HG03521 (cell line): ENCODE results near the gene TSPAN7.

Source experiments
- ATAC-seq: cut with Tn5 transposase; IDR thresholded peaks from one replicate; pipeline ENCODE4 v1.9.1; 2021; ENCODE audit warnings: mild to moderate bottlenecking, moderate library complexity; ENCODE audit not compliant: unreplicated experiment

TSPAN7 gene

GRCh38 chrX:38641197-38641596 lies 79.9 kb downstream of the TSPAN7 start:
- no peak for ATAC-seq

GRCh38 chrX:38643903-38644302 lies 82.6 kb downstream of the TSPAN7 start:
- no peak for ATAC-seq

DNA sequence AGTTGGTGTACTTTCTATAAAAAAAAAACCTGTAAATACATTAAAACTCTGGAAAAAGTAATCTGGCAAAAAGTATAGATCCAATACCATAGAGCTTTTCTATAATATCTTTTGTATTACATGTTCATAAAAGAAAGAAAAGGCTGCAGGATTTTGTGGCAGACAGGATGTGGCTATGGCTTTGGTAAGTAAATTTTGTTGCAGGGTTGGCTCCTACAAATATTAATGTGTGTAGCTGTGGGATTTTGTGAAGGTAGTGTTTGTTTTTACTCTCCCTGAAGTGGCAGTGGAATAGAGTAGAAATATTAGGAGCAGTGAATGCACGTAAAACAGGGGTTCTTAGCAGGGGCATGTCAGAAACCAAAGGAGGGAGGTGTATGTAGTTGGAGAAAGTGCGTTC lies 84.8 kb downstream of the TSPAN7 start:
- no peak for ATAC-seq

- no peak for ATAC-seq
These were observed 87.9 kb downstream of the TSPAN7 start for GRCh38 chrX:38649221-38649620.

- ATAC-seq: no peak
These were observed 88.6 kb downstream of the TSPAN7 start for GRCh38 chrX:38649674-38650647.

DNA sequence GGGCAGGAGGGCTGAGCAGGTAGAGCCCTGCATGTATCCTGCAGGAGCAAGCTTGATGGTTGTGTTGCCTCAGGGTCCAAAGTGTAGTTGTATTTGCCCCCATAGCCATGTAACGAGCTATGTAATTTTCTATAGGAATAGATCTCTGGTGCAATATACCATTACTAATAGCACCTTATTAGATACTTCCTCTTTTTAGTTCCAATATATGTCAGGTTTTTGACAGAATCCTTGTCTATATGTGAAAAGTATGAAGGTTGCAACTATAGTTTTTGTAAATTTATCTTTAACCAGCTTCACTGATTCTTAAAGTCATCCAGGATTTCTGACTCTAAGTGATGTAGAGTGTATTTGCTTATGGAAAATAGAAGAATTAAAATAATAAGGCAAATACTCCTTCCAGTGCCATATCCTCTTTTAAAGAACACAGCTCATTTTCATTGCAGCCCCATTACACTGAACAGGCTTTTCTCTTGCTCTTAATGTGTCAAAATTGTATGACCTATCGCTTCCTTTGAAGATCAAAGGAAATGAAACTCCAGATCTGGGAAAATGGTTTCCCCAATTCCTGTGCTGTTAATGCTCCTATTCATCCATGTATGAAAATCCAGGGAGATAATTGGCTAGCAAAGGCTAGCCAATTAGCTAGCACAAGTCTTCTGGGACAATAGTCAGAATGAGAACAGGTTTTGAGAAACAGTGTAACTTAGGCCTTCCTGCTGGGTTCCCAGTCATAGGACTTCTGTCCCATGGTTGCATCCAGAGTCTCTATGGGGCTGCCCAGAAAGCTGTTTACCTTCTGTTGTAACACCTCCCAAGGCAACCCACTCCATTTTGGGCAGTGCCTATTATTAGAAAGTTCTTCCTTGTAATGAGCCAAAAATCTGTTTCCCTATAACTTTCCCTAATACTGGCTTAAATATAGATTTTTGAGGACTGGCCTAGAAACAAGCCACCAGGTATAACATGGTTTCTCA lies 90.6 kb downstream of the TSPAN7 start:
- no peak for ATAC-seq

DNA sequence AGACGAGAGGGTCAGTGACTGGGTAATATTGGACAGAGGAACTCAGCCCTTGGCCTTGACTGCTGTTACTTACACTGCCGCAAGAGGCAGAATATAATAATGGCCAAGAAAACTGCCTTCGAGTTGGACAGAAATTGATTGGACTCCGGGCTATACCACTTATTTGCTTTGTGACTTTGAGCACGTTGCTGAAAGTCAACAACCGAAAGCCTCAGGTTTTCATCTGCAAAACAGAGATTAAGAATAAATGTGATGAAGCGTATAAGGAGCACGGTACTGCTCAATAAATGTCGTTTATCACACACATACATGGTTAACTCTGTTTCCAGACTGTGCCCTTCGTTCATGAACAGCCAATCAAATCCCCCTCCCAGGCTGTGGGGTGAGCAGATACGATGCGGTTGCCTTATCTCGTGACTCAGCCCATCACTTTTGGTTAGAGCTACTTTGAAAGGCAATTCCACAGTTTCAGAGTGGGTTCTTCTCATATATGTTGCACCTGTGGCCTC lies 91.6 kb downstream of the TSPAN7 start:
- ATAC-seq: no peak

DNA sequence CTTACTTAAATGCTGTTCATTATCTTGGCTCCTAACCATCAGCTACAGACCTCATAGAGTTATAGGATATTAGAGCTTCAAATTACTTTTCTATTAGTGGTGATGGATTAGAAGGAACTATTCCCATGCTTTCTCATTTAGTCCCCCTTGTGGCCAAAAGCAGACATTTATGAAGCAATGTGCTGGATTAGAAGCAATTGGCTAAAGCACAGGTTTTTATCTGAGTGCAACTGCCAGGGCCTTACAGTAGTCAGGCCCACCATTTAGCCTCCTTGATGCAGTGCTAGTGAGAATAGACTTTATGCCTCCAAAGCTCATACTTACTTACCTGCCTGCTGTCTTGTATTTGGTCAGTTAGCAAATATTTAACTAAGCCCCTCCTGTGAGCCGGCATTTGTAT lies 93.0 kb downstream of the TSPAN7 start:
- no peak for ATAC-seq

DNA sequence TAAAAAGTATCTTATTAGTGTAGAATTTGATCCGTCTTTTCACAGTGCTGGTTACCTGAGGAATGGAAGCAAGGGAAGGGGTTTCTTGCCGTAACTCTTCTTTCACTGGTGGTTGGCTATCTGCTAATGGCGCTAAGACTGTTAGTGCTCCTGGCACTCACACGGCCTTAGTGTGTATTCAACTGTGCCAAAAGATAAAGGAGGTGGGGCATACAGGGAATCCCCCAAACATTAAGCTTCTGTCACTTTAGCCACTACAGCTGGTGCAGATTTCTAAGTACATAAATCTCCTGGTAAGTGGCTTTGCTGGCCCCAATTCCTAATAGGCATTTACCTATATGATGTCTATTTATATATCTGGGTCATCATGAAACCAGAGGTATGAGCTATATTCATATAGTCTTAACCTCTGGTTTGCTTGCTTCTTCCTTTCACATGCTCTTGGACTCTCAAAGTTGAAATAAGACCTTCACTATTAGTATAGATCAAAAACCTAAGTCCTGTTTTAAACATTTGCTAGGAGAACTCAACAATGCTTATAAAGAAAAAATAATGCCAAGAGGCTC lies 95.1 kb downstream of the TSPAN7 start:
- no peak for ATAC-seq

- ATAC-seq: no peak
These were observed 96.2 kb downstream of the TSPAN7 start for GRCh38 chrX:38657562-38657961.

DNA sequence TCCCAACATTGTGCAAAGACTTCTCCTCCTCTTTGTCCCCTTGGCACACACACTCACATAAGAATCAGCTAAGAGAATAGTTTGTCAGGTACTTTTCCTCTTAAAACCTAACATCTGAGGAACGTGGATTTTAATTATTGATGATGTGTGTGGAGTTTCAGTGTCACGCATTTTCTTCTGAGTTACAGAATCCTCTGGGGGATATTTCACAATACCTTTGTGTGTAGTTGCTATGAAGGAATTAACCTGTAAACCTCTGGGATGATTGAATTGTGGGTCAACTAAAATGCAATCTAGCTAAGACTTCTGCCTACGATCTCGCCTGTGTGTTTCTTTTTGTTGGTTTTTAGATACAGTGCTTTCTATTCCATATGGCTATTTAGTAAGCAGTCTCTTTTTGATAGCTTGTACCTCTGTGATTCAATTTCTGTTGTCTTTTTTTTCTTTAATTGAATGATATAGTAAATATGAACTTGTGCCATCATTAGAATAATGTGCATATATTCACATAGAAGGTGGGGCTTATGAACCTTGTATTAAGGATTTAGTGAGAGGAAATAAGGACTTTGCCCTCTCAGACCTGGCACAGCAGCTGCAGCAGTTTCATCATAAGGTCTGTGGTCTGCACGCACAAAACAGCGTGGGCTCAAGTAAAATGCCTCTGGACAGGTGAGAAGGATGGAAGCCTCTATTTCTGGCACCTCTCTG lies 99.2 kb downstream of the TSPAN7 start:
- ATAC-seq: no peak

GRCh38 chrX:38661103-38661441 lies 99.7 kb downstream of the TSPAN7 start:
- ATAC-seq: no peak

GRCh38 chrX:38661561-38661960 lies 100.2 kb downstream of the TSPAN7 start:
- ATAC-seq: no peak

DNA sequence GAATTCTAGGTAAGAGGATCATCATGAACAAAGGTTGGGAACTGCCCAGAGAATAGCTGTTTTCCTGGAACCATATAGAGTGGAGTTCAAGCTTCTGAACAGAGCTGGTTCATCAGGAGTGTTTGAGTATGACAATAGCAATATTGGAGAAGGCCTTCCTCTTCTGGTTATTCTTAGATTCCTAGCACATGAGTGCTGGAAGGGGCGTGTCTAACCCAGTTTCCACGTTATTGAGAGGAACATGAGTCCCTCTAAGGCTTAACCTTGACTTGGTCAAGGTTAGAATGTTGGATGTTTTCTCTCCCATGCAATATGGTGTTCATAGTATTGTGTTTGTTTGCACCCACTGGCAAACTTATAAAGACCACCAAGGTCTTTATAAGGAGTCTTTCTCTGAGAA lies 101.3 kb downstream of the TSPAN7 start:
- no peak for ATAC-seq

DNA sequence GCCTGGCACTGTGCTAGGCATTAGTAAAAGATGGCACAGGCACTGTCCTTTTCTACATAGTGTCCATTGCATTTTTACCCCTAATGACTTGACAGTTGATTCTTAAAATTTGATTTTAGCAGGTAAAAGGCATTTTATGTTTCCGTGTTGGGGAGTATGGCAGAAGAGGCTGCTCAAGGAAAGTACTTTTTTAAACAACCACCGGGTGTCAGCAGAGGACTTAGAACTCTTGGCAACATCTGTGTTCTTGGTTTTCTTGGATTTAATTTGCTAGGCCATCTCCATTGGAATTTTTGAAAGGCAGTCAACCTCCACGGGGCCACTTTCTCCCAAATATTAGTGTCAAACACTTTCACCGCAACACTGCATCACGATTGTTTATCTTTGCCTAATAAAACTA lies 102.9 kb downstream of the TSPAN7 start:
- ATAC-seq: no peak

DNA sequence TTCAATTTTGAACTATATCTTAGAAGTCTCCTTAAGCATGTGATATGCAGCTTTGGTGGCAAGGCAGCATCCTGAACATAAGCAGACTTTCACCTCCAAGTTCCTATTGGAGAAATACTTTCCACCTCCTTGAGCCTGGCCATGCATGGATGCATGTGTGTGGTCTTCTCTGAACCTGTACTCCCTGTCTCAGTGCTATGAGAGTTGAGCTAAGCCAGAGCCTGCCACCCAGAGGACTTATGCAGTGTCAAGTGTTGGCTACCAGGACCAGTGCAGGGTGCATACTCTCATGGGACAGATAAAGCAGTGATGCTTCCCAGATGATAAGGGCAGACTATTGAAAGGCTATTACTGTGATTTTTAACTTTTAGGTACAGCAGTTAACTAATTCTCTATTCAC lies 105.6 kb downstream of the TSPAN7 start:
- no peak for ATAC-seq

GRCh38 chrX:38668771-38669170 lies 107.4 kb downstream of the TSPAN7 start:
- no peak for ATAC-seq

GRCh38 chrX:38669428-38669827 lies 108.1 kb downstream of the TSPAN7 start:
- ATAC-seq: no peak

GRCh38 chrX:38672646-38673045 lies 111.3 kb downstream of the TSPAN7 start:
- ATAC-seq: no peak

DNA sequence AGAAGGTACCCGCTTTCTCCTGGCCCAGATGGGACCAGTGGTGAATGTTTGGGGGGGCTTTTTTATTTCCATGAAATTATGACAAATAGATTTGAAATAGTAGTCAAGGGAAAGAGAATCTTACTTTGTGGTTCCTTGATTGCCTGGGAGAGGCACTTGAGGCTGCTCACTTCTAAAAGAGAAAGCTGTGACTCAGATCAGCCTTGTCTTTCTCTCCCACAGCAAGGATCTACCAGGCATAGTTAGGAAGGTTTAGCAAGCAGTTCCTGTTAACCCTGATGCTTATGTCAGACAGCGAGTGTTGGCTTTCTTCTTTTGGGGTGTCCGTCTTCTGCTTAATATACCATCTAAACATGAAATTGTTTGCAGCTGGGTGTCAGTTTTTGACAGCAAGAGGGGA lies 114.5 kb downstream of the TSPAN7 start:
- no peak for ATAC-seq

DNA sequence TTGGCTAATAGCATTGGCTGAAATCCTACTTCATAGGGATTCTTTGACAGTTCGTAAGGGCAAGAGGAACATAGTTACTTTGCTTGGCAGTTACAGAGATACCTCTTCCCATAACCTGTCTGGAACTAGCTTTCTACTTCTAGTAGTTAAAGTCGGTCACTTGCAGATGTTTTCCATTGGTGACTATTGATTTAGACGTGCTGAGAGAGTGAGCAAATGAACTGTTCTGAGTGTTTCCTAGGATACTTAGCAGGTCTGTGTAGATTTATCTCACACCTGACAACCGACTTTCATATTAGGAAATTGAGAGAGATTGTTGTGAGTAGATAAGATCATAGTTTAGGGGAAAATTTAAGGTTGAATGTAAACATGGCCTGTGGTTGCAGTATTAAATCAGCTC lies 116.8 kb downstream of the TSPAN7 start:
- ATAC-seq: no peak
